HTR-8/SVneo (cell line): ENCODE results near the gene TRRAP.
"Not testable (repeated sequence)": the region's sequence is repeated elsewhere in the genome, so short reads cannot be mapped to it uniquely, and the experiment has no call there.

Experiments
- DNase-seq: peaks from one replicate; pipeline ENCODE4 v3.0.0; 2011; ENCODE audit warnings: low spot score, mixed read lengths; ENCODE audit not compliant: insufficient read length
- FAIRE-seq: peaks from 2 replicates; lab custom pipeline; 2011; peaks lifted over from hg19 to GRCh38; lab: Jason Lieb, UNC

TRRAP gene

GRCh38 chr7:99038086-99038855 lies 159.9 kb downstream of the TRRAP start:
- FAIRE-seq, result no peak
- DNase-seq, result no peak

- FAIRE-seq (no peak), DNase-seq (no peak)
Measured at GRCh38 chr7:99039384-99039891, 161.1 kb downstream of the TRRAP start.

GRCh38 chr7:99040104-99040958 lies 162.0 kb downstream of the TRRAP start:
- peak; percentile 81 for DNase-seq
- no peak for FAIRE-seq

GRCh38 chr7:99041526-99041925 lies 163.2 kb downstream of the TRRAP start:
- DNase-seq, result no peak
- no peak for FAIRE-seq

GRCh38 chr7:99042957-99043356 lies 164.6 kb downstream of the TRRAP start:
- no peak for DNase-seq

GRCh38 chr7:99044858-99045257 lies 166.5 kb downstream of the TRRAP start:
- DNase-seq, result not testable (repeated sequence)

More at GRCh38 chr7:99042957-99043356, 164.6 kb downstream of the TRRAP start:
- no peak for FAIRE-seq

GRCh38 chr7:99046262-99046661 lies 167.9 kb downstream of the TRRAP start:
- FAIRE-seq, result not testable (repeated sequence)

More at GRCh38 chr7:99044858-99045257, 166.5 kb downstream of the TRRAP start:
- FAIRE-seq, result not testable (repeated sequence)

GRCh38 chr7:99046722-99047121 lies 168.4 kb downstream of the TRRAP start:
- no peak for FAIRE-seq

More at GRCh38 chr7:99046262-99046661, 167.9 kb downstream of the TRRAP start:
- not testable (repeated sequence) for DNase-seq

GRCh38 chr7:99047526-99048077 lies 169.3 kb downstream of the TRRAP start:
- FAIRE-seq, result no peak
- no peak for DNase-seq

More at GRCh38 chr7:99046722-99047121, 168.4 kb downstream of the TRRAP start:
- DNase-seq, result no peak

- no peak for FAIRE-seq
Measured at GRCh38 chr7:99050971-99051370, 172.6 kb downstream of the TRRAP start.

GRCh38 chr7:99054781-99055180 lies 176.4 kb downstream of the TRRAP start:
- FAIRE-seq, result no peak
- DNase-seq, result no peak

More at GRCh38 chr7:99050971-99051370, 172.6 kb downstream of the TRRAP start:
- DNase-seq, result no peak

GRCh38 chr7:99061001-99061776 lies 182.9 kb downstream of the TRRAP start:
- DNase-seq, result no peak
- FAIRE-seq, result no peak
